ENCODE measurements around the gene AP2B1.

GRCh38 chr17:35727635-35728034 is 140.5 kb downstream of the AP2B1 start:
- TF ChIP-seq CTCF (optimal IDR thresholded peaks at IDR 0.05 in 1 of 3, IDR thresholded peaks at IDR 0.05 in 1 of 3, conservative IDR thresholded peaks at IDR 0.05 in 1 of 3; ENCODE audit: extremely low read depth in 1 of 3, insufficient read depth in 2 of 3, low read length in 3 of 3) (no peak), EZH2 (IDR thresholded peaks at IDR 0.05; ENCODE audit: low read length) (no peak)
